CD4-positive, alpha-beta T cell treated with Interleukin-1 beta for 1 hour (primary cell): Measurements from ENCODE around the gene POU2AF1.

ENCODE experiments used
- DNase-seq, 2 donors: peaks; one replicate each; pipeline ENCODE4 v3.0.0-alpha.2; 2020 to 2022

The POU2AF1 gene

GRCh38 chr11:111360150-111361043, 18.7 kb downstream of the POU2AF1 start:
- DNase-seq, result no peak

DNA sequence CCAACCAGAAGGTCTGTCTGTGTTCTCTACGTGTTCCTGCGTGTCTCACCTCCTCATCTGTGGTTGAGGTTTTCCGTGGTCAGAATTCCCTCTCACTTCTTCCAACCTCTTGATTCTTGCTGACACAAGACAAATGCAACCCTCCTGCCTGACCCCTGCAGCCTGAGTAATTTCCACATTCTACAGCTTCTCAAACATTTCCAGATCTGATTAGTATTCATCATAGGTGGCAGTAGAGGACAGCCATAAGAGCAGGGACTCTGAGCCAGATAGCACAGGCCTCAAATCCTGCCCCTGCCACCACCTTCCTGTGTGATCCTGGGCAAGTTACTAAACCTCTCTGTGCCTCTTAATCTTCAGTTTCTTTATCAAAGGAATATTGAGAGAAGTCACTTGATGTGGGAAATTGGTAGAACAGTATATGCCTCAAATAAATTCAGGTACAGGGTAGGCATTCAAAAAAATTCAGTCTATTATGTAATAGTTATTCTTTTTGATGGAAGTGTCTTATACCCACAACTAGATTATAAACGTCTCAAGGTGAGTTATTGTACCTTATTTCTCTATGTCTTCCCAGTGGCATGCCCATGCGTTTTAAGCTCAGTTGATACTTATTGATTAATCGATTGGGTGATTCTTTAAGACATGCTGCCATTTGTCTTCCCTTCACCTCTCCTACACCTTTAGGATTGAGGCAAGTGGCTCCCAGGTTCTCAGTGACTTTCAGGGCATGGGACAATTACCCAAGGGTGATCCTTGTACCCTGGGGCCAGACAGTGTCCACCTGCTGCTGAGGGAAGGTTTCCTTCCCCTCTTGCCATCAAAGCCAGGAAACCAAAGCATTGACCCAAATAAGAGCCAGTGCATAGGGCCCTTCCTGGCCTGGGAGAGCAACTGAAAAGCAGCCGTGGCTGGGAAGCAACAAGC, 19.6 kb downstream of the POU2AF1 start:
- no peak for DNase-seq

GRCh38 chr11:111358038-111359001, 20.8 kb downstream of the POU2AF1 start:
- no peak for DNase-seq

DNA sequence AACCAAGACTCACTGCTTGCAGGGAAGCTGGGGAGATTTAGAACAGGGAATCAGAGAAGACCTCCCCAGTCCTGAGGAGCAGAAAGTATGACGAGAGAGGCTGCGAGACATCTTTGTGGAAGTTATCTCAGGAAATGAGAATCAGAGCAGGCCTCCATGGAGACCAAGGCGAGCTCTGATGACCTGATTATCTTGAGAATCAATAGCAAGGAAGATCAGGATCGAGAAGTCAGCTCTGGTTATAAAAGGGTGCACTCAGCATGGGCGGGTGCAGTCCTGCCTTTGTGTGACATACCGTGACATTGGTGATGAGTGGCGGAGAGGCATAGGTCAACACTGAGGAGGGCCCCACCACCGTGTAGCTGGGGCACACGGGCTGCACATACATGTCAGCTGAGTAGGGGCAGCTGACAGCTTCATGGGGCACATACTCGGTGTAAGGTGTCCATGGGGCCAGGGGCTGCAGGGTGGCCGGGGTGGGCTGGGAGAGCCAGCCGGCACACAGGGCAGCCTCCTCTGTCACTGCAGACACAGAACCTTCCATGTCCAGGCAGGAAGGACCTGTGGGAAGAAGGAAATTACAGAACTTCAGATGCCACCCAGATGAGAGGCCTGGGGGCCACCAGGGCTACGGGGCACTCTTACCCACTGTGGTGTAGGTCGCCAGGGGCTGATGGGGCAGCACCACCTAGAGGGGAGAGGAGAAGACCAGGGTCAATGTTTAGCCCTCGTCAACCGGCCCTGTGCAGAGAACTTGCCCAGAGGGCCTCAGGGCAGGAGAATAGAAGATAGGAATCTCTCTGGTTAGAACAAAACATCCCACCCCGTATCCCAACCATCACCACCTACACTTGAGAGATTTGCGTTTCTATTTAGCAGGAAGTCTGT, 21.7 kb downstream of the POU2AF1 start:
- DNase-seq, result no peak

DNA sequence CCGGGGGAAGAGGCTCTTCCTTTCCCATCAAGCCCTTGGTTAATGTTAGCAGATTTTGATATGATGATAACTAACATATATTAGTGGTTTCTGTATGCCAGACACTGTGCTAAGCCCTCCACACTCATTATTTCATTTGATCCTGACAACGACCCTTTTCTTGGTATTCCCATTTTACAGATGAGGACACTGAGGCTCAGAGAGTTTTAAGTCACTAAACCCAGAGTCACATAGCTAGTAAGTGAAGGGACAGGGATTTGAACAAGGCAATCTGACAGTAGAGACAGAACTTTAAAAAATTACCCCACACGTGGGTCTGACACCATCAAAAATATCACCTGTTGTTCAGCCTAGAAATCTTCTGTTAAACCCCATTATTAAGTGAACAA, 22.4 kb downstream of the POU2AF1 start:
- DNase-seq, result no peak

DNA sequence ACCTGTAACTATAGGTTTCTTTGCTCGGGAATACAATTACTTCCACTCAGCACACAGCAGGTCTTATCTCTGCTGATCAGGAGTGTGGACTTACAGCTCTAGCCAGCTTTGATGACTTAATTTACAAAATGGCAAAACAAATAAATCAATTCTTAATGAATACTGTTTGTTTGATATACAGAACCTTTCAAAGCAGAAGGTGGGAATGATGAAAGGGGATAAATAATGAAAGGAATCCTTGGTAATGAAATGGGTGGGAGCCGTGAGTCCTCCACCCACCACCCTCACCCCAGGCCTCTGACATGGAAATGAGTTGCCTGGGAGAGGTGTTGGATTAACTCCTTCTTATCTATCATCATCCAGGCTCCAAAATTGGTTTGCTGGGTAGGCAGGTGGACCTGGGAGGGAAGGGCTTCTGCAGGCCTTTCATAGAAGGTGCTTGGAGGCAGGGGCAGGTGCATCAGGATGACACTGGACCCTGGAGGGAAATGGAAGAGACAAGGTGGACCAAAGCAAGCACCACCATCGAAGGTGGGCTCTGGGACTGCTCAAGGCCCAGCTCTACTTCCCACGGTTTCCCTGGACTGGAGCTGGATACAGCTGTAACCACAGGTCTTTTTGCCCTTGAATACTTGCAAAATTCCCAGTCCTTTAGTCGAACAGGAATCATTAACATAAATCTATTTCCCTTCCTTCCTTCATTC, 23.0 kb downstream of the POU2AF1 start:
- DNase-seq, result no peak

DNA sequence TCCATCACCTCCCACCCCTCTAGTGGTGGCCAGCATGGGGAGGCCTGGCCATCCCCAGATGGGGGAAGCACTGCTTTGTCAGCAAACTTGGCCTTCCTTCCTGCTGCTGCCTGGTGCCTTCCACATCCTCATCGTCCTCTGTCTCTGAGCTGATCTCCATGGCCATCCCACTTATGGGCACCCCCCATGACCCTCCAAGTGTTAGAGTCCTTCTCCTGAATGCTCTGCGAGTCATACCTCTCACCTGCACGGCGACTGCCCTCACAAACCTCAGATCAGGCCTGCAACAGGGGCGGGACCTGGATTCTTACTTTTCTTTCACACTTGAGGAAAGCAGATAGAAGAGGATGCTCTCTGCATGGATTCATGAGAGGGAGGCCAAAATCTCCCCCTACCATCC, 24.0 kb downstream of the POU2AF1 start:
- no peak for DNase-seq

DNA sequence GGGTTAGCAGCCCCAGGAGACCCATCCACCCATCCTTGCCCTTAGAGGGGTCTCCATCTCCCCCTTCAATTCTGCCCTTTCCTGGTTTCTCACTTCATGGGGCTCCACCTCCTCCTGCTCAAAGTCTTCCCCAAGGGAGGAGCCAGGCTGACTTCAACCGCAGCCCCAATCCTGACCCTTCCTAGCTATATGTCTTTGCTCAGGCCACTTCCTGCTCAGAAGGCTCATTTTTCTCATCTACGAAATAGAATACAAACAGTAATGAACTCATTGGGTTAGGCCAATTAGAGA, 24.5 kb downstream of the POU2AF1 start:
- no peak for DNase-seq

DNA sequence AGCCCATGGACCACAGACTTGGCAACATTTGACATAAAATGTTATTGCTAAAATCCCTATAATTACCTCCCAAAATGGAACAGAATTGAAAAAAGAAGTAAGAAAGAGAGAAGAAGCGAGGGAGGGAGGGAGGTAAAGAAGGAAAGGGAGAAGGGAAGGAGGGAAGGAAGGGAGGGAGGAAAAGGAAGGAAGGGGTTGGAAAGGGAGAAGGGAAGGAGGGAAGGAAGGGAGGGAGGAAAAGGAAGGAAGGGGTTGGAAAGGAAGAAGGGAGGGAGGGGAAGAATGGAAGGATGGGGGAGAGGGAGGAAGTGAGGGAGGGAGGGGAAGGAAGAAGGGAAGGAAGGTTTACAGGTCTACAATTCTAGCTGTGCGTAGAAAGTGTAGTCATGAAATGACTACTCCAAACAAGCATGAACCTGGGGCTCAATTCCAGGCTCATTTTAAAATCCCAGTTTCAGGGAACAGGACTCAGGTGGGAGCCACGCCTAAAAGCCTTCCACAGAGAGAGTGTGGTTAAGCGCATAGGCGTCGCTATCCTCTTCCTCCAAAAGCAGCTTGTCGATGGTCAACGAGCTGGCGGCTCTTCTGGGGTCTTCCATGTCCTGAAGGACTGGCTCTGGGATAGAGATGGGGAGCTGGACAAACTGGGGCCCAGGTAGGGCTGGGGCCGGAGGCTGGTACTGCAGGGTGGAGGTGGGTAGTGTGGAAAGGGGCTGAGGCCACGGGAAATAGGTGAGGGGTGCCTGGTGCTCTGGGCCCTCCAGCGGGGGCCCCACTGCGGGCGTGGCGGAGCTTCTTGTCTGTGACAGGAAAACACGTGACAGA, 25.1 kb downstream of the POU2AF1 start:
- DNase-seq, result no peak

GRCh38 chr11:111352935-111353710, 26.0 kb downstream of the POU2AF1 start:
- no peak for DNase-seq

- no peak for DNase-seq
Measured at GRCh38 chr11:111352231-111352746, 26.8 kb downstream of the POU2AF1 start.

- DNase-seq, result no peak
Measured at GRCh38 chr11:111351374-111352055, 27.6 kb downstream of the POU2AF1 start.

DNA sequence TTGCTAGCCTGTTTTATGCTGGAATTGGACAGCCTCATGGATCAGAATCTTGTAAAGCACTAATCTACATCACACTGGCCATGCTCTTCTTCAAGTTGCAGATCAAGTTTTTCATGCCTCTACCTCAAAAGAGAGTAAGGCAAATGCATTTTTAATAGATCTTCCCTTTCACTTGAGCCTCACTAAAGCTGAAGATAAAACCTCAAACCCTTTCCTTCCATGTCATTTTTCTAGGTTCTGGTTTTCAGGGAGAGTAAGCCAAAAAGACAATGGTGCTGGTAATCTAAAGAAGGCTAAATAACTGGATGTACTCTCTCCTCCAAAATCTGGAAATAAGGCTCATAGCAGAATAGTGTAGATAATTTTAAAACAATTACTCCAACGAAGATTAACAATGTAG, 28.3 kb downstream of the POU2AF1 start:
- DNase-seq, result no peak

GRCh38 chr11:111349191-111349695, 29.8 kb downstream of the POU2AF1 start:
- no peak for DNase-seq

DNA sequence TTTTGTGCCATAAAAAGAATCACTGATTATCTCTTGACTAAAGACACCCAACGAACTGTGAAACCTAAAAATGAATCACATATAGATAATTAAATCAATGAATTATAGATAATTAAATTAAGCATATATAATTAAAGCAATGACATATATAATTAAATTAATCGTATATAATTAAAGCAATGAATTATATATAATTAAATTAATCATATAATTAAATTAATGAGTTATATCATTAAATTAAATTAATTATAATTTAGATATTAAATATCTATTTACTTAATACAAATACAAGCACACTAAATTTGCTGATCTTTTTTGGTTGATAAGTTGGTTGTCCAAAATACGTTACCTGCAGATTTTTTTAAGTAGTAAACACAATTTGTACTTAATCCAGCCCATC, 30.9 kb downstream of the POU2AF1 start:
- DNase-seq, result no peak

DNA sequence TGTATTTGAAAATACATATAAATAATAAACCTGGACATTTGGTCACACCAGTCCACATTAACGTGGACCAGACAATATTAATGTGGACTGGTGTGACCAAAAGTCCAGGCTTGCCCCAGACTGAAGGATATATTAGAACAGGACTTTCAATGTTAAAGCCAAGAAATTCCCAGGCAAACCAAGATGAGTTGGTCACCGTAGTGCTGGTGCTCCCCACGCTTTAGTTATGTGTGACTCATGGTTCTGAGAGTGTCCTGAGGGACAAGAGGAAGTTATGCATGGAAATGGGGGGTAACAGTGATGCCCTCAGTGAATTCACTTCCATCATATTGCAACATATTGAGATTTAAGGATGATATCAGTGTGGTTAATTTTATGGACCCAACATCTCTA, 31.4 kb downstream of the POU2AF1 start:
- DNase-seq, result no peak

GRCh38 chr11:111347002-111347722, 31.9 kb downstream of the POU2AF1 start:
- DNase-seq, result no peak

- no peak for DNase-seq
Measured at GRCh38 chr11:111344032-111344431, 35.0 kb downstream of the POU2AF1 start.
